Stomach (tissue), 9 donors: ENCODE measurements around the gene SPINK2. TPM values are rescaled to one million over a fixed set of nuclear protein-coding genes. Genes with fewer than 3 reads are reported as not detected.

Experiments
- DNase-seq, 2 donors: peaks; one replicate each; pipeline versions ENCODE4 v3.0.0 to v3.0.0-alpha.2; 2013 to 2019
- H3K27ac ChIP-seq, 5 donors: fragments of 200-600 bp in 4 of 5; sonication (generic) in 4 of 5; one replicate each; pipeline ENCODE4 v1.5.1; 2013 to 2019; ENCODE audit warnings: mild to moderate bottlenecking in 1 of 5, moderate library complexity in 1 of 5
- H3K27me3 ChIP-seq, 3 donors: fragments of 200-600 bp; sonication (generic); one replicate each; pipeline ENCODE4 v1.5.1; 2017 to 2019; ENCODE audit warnings: mixed run types in 1 of 3
- H3K36me3 ChIP-seq, 4 donors: fragments of 200-600 bp; sonication (generic); 1 replicate in 3 of 4; 2 replicates in 1 of 4; pipeline ENCODE4 v1.5.1; 2016 to 2019
- H3K4me1 ChIP-seq, 4 donors: fragments of 200-600 bp; sonication (generic); one replicate each; pipeline ENCODE4 v1.5.1; 2016 to 2019
- H3K4me3 ChIP-seq, 4 donors: fragments of 200-600 bp; sonication (generic) in 3 of 4; one replicate each; pipeline ENCODE4 v1.5.1; 2016 to 2019; ENCODE audit warnings: mild to moderate bottlenecking in 1 of 4
- H3K9me3 ChIP-seq, 4 donors: fragments of 200-600 bp; sonication (generic); one replicate each; pipeline ENCODE4 v1.5.1; 2016 to 2019
- EP300 ChIP-seq: sonication (generic); formaldehyde crosslinking; IDR thresholded peaks from one replicate; pipeline ENCODE4 v1.6.1; 2017; ENCODE audit warnings: antibody characterized with exemption
- POLR2A ChIP-seq, 4 donors: fragments of 450-650 bp; IDR thresholded peaks; one replicate each; pipeline ENCODE4 v1.6.1; 2016; ENCODE audit warnings: antibody characterized with exemption in 4 of 4, control low read depth in 2 of 4, mild to moderate bottlenecking in 1 of 4, moderate library complexity in 1 of 4
- POLR2AphosphoS5 ChIP-seq, 3 donors: sonication (generic); formaldehyde crosslinking; IDR thresholded peaks; one replicate each; pipeline ENCODE4 v1.6.1; 2016; ENCODE audit warnings: antibody characterized with exemption in 3 of 3
- WGBS, 5 donors: extraction: QIAGEN DNeasy Blood & Tissue Kit in 3 of 5; methylation state at CpG; one replicate each; pipeline versions ENCODE4 v1.1.5 to v1.1.7; 2013 to 2018; 5-methylcytosine and 5-hydroxymethylcytosine counted together
- intact Hi-C: fragments of 100-400 bp; cut with DNase I; formaldehyde crosslinking; loops from one replicate; pipeline ENCODE4 v1.15.1; 2023; ENCODE audit warnings: low total_unique reads
- polyA plus RNA-seq, 3 donors: library from polyadenylated mRNA; stranded (reverse); fragments of 200-250 nt; gene quantifications; one replicate each; pipeline ENCODE4 v1.2.3, GENCODE V29; 2013
- total RNA-seq, 5 donors: library from RNA; depleted of rRNA; stranded (reverse); fragments of >200 nt; gene quantifications; one replicate each; pipeline versions ENCODE4 v1.1.0 to v1.2.3, GENCODE V29; 2014 to 2016
- TF ChIP-seq, protein P1 (sequence below), 7 experiments: fragments of 450-650 bp in 4 of 7; fragments of 200-600 bp in 3 of 7; sonication (generic) in 3 of 7; IDR thresholded peaks; one replicate each; pipeline ENCODE4 v1.5.1; 2016 to 2019; ENCODE audit warnings: antibody characterized with exemption in 7 of 7, control low read depth in 2 of 7, mild to moderate bottlenecking in 1 of 7
- donor health status: healthy with polysubstance abuse.
- donor health status: Bipolar disorder and iron deficiency.
- donor health status: healthy.

Gene SPINK2
- total and polyA plus RNA-seq, 8 donors = 0.70 to 2.3 TPM; not detected in 6

DNA sequence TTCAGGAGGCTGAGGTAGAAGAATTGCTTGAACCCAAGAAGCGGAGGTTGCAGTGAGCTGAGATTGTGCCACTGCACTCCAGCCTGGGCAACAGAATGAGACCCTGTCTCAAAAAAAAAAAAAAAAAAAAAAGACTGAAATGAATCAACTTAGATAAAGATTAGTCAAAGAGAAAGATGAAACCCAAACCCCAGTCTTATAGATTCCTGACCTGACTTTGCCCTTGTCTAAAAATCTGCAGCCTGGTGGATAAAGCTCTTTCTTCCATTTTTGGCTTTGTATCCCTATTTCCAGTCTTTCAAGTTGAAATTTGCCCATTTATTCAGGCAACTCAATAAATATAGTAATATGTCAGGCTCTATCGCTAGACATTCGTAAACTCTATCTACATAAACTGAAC, 39.3 kb upstream of the SPINK2 start:
- Histone ChIP-seq H3K4me1 (no peaks in the 10 kb centered on the region), H3K36me3 (no peaks in the 10 kb centered on the region), H3K4me3 (no peak overlapping the region), H3K27me3 (no peaks in the 10 kb centered on the region), H3K9me3 (no peaks in the 10 kb centered on the region), H3K27ac (no peak overlapping the region)
- intact Hi-C loops = no loop called here
- no peak for TF ChIP-seq POLR2AphosphoS5 (IDR thresholded peaks at IDR 0.05)
- TF ChIP-seq, protein P1, sequence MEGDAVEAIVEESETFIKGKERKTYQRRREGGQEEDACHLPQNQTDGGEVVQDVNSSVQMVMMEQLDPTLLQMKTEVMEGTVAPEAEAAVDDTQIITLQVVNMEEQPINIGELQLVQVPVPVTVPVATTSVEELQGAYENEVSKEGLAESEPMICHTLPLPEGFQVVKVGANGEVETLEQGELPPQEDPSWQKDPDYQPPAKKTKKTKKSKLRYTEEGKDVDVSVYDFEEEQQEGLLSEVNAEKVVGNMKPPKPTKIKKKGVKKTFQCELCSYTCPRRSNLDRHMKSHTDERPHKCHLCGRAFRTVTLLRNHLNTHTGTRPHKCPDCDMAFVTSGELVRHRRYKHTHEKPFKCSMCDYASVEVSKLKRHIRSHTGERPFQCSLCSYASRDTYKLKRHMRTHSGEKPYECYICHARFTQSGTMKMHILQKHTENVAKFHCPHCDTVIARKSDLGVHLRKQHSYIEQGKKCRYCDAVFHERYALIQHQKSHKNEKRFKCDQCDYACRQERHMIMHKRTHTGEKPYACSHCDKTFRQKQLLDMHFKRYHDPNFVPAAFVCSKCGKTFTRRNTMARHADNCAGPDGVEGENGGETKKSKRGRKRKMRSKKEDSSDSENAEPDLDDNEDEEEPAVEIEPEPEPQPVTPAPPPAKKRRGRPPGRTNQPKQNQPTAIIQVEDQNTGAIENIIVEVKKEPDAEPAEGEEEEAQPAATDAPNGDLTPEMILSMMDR (IDR thresholded peaks at IDR 0.05) = no peak
- no peak for TF ChIP-seq POLR2A (IDR thresholded peaks at IDR 0.05)
- TF ChIP-seq EP300 = no peak
- no peak for DNase-seq
- WGBS, 5 donors = 83 to 90% (median 89%) methylated on average over 3 of the region's 3 CpGs

DNA sequence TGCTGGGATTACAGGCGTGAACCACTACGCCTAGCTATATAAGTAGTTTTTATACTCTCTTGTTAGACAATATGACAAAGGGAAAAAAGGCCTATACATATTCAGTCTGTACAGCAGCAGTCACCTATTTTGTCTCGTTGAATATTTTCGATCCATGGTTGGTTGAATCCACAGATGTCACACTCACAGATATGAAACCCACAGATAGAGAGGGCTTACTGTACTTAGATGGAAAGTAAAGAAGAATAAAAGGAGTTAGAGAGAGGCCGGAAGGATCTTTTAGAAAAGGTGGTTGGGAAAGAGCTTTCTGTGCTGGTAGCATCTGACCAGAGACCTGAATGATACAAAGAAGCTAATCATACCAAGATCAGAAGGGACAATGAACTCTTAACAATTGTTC, 38.3 kb upstream of the SPINK2 start:
- DNase-seq = no peak
- intact Hi-C loops = no loop called here
- Histone ChIP-seq H3K9me3 (no peaks in the 10 kb centered on the region), H3K4me3 (no peak overlapping the region), H3K27me3 (no peaks in the 10 kb centered on the region), H3K4me1 (no peaks in the 10 kb centered on the region), H3K27ac (no peak overlapping the region), H3K36me3 (no peaks in the 10 kb centered on the region)
- WGBS, 5 donors = 72 to 97% (median 95%) methylated on average over 5 of the region's 5 CpGs
- TF ChIP-seq, protein P1 (IDR thresholded peaks at IDR 0.05) = no peak
- TF ChIP-seq POLR2A (IDR thresholded peaks at IDR 0.05) (no peak), EP300 (no peak), POLR2AphosphoS5 (IDR thresholded peaks at IDR 0.05) (no peak)

DNA sequence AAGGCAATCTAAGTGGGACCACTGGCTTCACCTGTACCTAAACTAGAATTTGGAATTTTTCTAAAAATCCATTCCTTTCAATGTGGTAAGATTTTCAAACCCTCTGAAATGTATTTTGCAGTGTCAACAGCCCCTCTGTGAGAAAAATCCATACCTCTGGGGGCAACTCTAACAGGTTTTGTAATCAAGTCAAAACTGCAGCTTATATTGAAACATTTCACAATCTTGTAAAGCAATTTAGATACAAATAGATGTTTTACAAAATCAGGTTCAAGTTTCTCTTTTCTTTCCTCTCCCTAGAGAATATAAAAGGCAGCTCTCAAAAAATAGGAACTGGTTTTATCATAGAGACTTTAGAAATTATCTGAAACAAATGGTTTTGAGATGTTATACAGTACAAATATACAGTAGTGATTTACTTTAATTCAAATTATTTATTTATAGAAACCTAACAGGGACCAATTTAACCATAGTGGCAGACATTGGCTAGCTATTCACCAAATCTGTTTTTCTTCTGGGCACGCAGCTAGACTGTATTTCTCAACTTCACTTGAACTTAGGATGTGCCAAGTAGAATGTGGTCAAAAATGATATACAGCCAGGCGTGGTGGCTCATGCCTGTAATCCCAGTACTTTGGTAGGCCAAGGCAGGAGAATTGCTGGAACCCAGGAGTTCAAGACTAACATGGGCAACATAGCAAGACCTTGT, 36.3 kb upstream of the SPINK2 start:
- 67 to 84% (median 81%) methylated on average over 2 of the region's 2 CpGs for WGBS, 5 donors
- no peak overlapping the region for H3K27ac ChIP-seq
- DNase-seq = no peak

DNA sequence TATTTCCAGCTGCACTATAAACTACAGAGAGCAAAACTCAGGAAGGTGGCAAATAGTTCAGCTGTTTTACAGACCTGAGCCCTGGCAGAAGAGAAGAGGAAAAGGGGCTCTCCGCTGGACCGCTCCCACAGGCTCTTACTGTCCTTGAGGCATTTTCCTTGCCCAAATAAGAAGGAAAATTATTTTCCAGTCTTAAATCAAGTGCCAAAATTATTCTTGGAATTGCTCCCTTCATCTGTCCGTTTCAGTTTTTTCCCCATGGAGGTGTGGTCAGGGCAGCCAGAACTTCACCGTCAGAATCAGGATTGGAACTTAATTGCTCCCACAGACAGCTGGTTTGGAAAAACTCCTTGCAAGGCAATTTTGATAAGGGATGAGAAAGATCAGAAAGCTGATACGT, 35.2 kb upstream of the SPINK2 start:
- Histone ChIP-seq H3K36me3 (no peaks in the 10 kb centered on the region), H3K9me3 (no peaks in the 10 kb centered on the region), H3K27me3 (no peaks in the 10 kb centered on the region), H3K4me3 (no peak overlapping the region), H3K27ac (no peak overlapping the region), H3K4me1 (no peaks in the 10 kb centered on the region)
- intact Hi-C loops = no loop called here
- TF ChIP-seq POLR2A (IDR thresholded peaks at IDR 0.05) = no peak
- no peak for TF ChIP-seq POLR2AphosphoS5 (IDR thresholded peaks at IDR 0.05)
- no peak for TF ChIP-seq EP300
- TF ChIP-seq, protein P1 (IDR thresholded peaks at IDR 0.05) = no peak
- 56 to 63% (median 58%) methylated on average over 5 of the region's 5 CpGs for WGBS, 5 donors
- no peak for DNase-seq

More for the DNA sequence above, 36.3 kb upstream of the SPINK2 start:
- TF ChIP-seq, protein P1 (IDR thresholded peaks at IDR 0.05) = no peak
- TF ChIP-seq POLR2A (IDR thresholded peaks at IDR 0.05) = no peak
- no peak for TF ChIP-seq EP300
- no peak for TF ChIP-seq POLR2AphosphoS5 (IDR thresholded peaks at IDR 0.05)
- Histone ChIP-seq H3K36me3 (no peaks in the 10 kb centered on the region), H3K27me3 (no peaks in the 10 kb centered on the region), H3K9me3 (no peaks in the 10 kb centered on the region), H3K4me1 (no peaks in the 10 kb centered on the region), H3K4me3 (no peak overlapping the region)
- intact Hi-C loops = no loop called here
